GM20431 (cell line): ENCODE results near the gene CLEC2B.

ENCODE experiments used
- in situ Hi-C: fragments of 300-500 bp; cut with MseI, MboI; formaldehyde crosslinking; loops from one replicate; pipeline ENCODE4 v1.15.0; 2020; ENCODE audit warnings: low sequenced_read_pairs; ENCODE audit not compliant: unreplicated experiment

Gene CLEC2B

DNA sequence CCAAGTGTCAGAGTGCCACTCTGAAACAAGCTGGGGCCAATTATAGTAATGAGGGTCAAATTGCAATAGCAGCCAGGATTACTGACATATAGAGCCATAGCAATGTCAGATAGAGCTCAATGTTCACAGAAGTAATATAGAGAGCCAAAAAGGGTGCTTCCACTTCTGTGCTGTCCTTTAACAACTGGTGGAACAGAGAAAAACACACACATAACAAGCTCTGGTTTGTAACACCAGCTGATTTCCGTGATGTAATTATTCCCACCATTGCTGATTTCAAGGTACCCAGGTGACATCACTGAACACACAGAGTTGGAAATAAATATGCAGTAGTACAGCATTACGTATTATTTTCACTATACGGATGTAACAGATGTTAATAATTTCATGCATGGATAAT is 3.0 kb upstream of the CLEC2B start:
- in situ Hi-C loops, result no loop called here

DNA sequence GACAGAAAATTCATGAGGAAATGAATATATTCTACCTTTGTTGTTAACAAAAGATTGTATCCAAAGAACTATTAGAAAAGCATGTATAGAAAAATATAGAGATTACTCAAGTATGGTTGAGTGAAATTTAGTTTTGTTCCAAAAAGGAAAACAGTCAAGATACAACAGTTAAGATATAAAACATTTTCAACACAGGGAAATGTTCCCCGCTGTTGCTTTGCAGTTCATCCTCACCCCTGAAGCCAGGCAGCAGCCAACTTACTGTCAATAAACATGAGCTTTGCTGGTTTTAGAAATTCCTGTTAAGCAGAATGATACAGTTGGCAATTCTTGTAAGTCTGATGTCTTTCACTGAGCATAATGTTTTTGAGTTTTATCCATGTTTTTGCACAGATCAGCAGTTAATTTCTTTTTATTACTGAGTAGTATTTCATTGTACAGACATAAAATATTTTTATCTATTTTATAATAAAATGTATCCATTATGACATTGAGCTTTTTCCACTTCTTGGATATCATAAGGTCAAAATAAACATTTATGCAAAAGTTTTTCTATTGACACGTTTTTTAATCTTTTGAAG is 1.2 kb upstream of the CLEC2B start:
- in situ Hi-C loops, result no loop called here

DNA sequence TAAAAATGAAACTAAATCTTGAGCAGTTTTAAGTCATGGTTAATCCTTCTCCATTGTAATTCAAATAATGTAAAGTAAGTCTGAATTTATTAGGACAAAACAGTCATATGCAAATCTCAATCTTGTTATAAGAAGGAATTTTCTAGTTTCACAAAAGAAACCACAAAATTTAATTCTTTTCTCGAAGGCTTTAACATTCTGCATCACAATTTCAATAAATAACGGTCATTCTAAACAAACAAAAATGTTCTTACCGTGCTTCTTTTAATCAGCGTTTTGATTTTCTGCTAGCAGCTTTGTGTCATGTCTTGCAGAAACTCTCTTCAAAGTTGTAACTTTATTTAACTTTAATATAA is 225 bp downstream of the CLEC2B start:
- in situ Hi-C loops, result no loop called here

DNA sequence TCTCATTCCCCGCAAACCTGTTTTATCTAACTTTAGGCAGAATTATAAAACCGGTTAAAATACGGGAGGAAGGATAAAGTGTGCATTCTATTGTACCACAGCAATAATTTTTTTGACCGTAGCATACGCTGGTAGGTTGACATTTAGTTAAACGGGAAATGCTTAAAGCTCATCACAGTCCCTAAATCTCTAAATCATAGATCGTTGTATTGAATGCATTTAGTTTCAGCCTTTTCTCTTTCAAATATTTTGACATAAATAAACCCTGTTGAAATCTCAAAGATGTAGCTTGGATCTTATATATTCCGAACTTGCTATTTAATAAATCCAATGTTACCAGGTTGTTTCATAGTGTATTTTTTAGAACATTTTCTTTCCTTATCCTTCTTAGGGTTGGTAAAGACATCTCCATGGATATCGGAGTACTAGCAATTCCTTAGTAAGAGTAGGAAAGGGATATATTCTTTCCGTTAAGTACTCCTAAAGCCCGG is 798 bp downstream of the CLEC2B start:
- in situ Hi-C loops, result no loop called here

DNA sequence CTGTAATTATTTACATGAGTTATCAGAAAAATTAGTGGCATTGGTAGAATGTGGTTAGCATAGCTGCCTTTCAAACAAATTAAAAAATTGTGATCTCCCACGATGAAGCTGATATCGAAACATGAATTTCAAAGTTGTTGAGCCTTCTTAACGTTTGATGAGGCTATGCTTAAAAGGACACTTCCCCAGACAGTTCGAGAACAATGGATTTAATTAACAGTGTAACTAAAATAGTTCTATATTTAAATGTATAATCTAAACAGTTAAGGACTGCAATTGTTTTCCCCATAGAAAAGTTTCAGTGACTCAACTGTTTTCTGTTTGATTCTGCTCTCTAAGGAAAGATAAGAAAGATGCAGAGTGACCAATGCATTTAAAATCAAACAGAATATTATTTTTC is 1.6 kb downstream of the CLEC2B start:
- in situ Hi-C loops, result no loop called here

DNA sequence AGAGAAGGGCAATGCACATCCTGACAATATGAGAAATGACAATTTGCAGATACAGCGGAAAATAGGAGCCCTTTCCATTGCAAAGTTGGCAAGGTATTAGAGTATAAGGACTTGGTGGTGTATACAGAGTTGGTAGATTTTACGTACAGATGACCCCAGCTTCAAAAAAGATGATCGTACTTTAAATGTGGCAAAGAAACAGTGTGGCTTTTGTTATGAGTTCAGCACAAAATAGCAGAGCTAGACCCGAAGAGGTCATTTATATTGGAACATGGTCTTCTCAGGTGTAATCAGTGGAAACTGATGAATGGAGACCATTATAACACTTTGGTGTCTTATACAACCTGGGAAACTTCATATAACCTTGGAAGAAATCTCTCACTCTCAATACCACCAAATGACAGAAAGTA is 2.3 kb downstream of the CLEC2B start:
- in situ Hi-C loops, result no loop called here

DNA sequence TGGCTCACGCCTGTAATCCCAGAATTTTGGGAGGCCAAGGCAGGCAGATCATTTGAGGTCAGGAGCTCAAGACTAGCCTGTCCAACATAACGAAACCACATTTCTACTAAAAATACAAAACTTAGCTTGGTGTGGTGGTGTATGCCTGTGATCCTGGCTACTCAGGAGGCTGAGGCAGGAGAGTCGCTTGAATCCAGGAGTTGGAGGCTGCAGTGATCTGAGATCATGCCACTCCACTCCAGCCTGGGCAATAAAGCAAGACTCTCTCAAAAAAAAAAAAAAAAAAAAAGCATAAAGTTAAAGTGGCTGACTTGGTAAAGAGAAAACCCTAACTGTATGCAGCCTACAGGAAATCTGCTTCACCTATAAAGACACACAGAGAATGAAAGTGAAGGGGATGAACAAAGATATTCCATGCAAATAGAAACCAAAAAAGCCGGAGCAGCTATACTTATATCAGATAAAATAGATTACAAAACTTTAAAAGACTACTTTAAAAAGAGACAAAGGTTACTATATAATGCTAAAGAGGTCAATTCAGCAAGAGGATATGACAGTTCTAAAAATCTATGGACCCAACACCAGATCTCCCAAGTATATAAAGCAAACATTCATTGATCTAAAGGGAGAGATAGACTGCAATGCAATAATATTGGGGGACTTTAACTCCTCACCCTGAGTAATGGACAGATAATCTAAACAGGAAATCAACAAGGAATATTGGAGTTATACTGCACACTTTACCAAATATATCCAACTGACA is 4.1 kb downstream of the CLEC2B start:
- in situ Hi-C loops, result no loop called here

DNA sequence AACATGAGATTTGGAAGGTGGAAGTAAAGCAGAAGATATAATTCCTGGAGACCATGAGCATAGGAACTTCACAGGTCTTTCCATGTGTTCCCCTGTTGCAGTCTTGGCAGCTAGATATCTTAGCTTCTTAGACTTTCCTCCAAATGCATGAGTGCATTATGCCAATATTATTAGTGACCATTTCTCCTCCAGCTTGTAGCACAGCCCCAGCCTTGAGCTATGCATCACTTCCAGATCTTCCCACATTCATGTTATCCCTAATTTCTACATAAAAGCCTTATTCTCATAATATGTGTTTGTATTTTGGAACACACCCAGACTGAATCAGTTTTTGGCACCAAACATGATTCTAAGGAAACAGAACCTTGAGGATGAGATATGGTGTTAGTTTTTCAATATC is 11.0 kb downstream of the CLEC2B start:
- in situ Hi-C loops, result no loop called here

DNA sequence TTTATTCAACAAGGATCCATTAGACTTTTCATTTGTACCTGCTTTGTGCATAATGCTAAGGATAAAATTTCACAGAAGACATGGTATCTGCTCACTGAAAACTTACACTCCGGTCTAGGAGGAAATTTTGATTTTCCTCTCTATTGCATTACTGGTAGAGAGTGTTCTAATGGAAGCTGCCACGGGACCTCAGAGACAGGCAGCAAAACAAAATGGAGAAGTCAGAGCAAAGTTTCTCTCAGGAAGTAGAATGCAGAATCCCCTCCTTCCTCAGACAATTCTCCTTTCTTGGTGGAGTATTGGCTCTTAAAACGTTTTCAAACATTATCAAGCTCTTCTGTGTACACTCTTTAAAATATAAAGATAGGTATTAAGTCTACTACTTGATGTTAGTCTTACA is 12.3 kb downstream of the CLEC2B start:
- in situ Hi-C loops, result no loop called here

DNA sequence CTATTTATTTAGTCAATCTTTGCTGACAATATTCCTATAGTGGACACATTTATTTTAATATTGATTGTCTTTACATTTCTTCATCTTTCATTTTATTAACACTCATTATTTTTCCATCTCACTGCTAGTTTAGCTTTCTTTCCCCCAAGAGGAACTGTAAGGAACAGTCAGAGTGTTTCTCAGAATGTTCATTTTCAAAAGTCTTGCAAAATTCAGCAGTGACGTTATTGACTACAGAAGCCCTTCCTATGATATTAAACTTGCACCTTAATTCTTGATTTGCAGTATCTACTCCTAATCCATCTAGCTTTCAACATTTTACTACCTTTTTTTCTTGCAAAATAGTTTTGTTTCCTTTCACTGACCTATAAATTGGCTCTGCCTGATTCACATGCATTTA is 13.0 kb downstream of the CLEC2B start:
- in situ Hi-C loops, result no loop called here

DNA sequence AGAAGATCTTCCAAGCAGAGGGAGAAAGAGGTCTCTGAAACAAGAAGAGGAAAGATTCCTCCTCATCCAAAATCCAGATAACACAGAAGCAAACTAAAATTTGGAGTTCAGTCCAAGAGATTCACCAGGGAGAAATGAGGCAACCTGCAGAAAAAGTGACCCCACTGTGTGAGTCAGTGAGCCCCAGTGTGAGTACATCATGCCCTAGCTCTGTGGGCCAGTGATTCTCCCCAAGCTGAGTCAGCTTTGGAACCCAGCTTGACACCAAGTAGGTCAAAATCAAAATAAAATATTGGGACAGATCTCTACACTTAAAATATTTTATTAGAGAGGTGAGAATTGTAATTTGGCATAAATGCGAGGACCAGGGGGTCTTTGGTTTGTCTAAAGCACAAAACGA is 17.2 kb downstream of the CLEC2B start:
- in situ Hi-C loops, result no loop called here

DNA sequence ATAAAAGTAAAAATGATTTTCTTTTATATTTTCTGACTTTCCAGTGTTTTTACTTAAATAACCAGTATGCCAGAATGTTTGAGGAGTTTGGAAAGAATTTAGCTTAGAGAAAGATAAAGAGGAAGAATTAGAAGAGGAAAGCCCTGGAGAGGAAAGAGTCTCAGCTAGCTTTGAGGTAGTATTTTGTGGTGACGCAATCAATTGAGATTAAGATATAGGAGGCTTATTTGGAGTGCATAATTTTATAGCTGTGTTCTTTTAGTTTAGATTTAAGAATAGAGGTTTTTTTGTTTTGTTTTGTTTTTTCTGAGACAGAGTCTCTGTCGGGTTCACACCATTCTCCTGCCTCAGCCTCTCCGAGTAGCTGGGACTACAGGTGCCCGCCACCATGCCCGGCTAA is 18.1 kb downstream of the CLEC2B start:
- in situ Hi-C loops, result no loop called here

DNA sequence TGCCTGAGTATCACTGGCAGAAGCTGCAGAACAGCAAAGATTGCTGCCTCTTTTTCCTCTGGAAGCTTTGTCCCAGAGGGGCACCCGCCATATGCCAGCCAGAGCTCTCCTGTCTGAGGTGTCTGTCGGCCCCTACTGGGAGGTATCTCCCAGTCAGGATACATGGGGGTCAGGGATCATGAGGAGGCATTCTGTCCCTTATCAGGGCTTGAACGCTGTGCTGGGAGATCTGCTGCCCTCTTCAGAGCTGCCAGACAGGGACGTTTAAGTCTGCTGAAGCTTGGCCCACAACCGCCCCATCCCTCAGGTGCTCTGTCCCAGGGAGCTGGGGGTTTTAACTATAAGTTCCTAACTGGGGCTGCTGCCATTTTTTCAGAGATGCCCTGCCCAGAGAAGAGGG is 20.3 kb downstream of the CLEC2B start:
- in situ Hi-C loops, result no loop called here

DNA sequence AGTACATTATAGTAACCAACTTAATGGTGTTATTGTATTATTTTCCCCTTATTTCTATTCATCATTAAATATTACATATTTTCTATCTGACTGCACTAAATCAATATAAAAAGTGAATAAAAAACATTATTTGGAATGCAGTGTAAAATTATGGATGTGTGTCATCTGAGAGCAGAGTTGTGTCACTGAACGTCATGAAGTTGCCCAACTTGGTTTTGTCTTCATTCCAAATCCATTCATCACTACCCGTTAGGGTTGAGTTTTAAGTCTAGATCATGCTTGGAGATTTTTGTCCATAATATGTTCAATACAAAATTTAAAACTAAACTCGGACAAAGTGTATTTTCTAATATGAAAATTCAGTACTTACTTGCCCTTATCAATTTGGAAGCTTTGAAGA is 25.7 kb downstream of the CLEC2B start:
- in situ Hi-C loops, result no loop called here

DNA sequence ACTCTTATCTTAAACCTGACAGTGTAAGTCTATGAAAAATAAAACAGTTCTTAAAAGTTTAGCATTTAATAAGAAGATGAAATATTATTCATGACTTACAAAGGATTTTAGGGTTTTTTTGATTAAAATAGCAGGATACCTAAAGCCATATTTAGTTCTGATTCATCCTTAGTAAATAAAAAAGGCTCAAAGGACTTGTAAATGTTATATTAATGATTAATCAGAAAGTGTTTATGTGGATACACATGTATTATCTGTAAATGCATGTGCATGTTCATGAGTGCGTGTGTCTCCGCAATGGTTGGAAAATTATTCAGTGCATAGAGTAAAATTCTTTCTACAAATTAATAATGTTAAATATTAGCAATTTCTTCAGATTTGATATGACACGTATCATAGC is 37.4 kb downstream of the CLEC2B start:
- in situ Hi-C loops, result no loop called here

DNA sequence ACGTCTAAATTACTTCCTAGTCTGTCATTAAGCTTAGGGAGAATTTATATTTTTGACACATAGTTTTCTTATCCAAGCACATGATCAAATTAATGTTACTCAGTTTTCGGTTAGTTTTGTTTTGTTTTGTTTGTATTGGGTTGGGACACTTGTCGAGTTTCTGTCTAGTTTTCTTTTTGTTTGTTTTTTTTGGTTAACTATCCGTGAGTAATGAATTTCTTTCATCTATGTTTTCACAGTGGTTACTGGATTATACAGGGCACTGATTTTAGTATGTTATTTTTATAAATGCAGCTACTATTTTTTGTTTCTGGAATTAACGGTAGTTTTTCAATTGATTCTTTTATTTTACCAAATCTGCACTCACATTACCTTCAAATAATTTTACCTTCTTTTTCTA is 39.2 kb downstream of the CLEC2B start:
- in situ Hi-C loops, result no loop called here

DNA sequence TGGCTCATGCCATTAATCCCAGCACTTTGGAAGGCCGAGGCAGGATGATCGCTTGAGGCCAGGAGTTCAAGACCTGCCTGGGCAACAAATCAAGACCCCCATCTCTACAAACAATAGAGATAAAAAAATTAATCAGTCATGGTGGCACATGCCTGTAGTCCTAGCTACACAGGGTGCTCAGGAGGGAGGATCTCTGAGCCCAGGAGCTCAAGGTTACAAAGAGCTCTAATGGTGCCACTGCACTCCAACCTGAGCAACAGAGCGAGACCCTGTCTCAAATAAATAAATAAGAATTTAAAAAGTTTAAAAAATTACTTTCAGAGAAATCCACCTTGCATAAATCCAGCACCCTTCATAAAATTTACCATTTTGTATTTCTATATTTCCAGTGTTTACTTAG is 39.7 kb downstream of the CLEC2B start:
- in situ Hi-C loops, result no loop called here

DNA sequence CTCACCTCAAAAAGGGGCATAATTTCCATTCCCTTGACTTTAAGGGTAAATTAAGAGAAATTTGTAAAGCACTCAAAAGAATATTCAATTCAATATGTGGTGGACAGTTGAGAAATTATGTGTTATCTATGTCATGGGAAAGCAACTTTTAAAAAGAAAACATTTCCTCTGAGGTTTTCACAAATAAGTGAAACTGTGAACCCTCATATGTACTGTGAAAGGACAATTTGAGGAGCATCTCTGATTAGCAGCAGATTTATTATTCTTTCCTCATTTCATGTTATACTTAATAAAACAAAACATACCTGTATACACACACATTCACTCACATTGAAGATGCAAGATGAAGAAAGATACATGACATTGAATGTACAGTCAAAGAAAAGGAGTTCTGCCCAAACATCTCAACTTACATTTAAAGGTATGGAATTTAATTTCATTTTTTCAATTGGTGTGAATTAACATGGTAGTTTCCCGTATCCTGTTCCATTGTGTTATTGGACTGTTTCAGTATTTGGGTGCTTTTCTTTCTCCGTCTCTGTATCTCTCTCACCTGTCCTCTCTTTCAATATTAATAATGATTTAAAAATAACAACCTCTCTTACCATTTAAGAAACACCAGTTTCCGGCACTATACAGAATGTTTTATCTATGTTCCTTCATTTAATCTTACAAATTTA is 41.8 kb downstream of the CLEC2B start, which contains the start of gene KLRF1:
Gene KLRF1, plus strand, starts transcription at position 273 of the 680 bp plus-strand sequence. Its CDS starts 64 bp downstream, at position 337.
- in situ Hi-C loops, result no loop called here

DNA sequence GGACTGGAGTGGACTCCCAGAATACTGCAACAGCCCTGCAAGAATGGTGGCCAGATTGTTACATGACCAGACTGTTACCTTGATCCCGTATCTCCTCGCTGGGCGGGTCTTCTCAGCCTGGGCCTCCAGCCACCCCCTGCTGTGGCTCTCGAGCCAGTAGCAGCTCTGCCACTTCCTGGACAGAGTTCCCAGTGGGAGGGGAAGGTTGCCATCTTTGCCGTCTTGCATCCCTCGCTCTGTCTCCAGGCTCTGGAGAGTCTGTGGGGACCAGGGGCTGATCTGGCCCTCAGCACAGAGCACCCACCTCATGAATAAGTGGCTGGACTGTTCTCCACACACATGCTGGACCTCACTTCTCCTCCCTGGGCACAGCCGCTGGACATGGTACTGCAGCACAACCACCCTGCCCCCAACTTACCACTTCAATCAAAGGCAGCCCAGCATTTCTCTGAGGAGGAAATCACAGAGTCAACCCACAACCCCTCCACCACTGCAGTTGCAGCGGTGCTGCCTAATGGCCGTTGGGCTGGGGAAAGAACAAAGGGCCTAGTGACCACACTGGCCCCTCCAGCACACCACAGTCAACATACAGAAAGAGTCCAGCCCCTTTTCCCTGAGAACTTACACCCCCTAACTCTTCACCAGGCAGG is 48.7 kb downstream of the CLEC2B start:
- in situ Hi-C loops, result loop anchor here (25.0 kb wide), 1 partner anchor 317 kb away; the partner anchor contains the start of gene CLEC7A
